Caco-2 (cell line): Measurements from ENCODE around the gene GPR65. TPM values are rescaled to one million over a fixed set of nuclear protein-coding genes. Genes with fewer than 3 reads are reported as not detected.
A peak's percentile ranks its signal among the peaks of the same experiment; 100 is the strongest.

Experiments
- BruUV-seq: library from RNA; stranded (reverse); fragments of 400-500 nt; replicated peaks from 2 replicates; lab custom pipeline; 2021; lab: Mats Ljungman, UMichigan
- CTCF ChIA-PET: fragments of 300-600 bp; sonication (Branson Sonifier 250); formaldehyde crosslinking; loops from one replicate; lab custom pipeline; 2022; ENCODE audit warnings: antibody characterized with exemption; lab: Charles Lee
- POLR2A ChIA-PET: fragments of 300-600 bp; sonication (Branson Sonifier 250); formaldehyde crosslinking; loops from one replicate; lab custom pipeline; 2022; ENCODE audit warnings: antibody characterized with exemption; lab: Charles Lee
- DNase-seq, 2 experiments: peaks; one replicate each; pipeline versions ENCODE4 v3.0.0 to v3.0.0-alpha.2; 2020 to 2022
- H3K27me3 ChIP-seq: replicated peaks from 2 replicates; pipeline ENCODE4 v1.6.0; 2011; ENCODE audit warnings: low read length; ENCODE audit not compliant: control insufficient read depth, insufficient read depth
- H3K36me3 ChIP-seq: 2 replicates; pipeline ENCODE4 v1.5.1; 2011; ENCODE audit warnings: low read length; ENCODE audit not compliant: control insufficient read depth, insufficient read depth
- H3K4me1 ChIP-seq: fragments of 250-450 bp; sonication (Bioruptor Pico); 2 replicates; pipeline ENCODE4 v1.5.1; 2020; ENCODE audit warnings: mild to moderate bottlenecking
- H3K4me3 ChIP-seq: 2 replicates; pipeline ENCODE4 v1.5.1; 2011; ENCODE audit warnings: low read depth, mild to moderate bottlenecking, control low read depth, low read length
- H3K9me3 ChIP-seq: fragments of 250-450 bp; sonication (Bioruptor Pico); 2 replicates; pipeline ENCODE4 v1.5.1; 2020; ENCODE audit warnings: mild to moderate bottlenecking, moderate library complexity
- H3K27ac Mint-ChIP-seq: one replicate; pipeline ENCODE4 v1.8.0; 2022; ENCODE audit warnings: mixed read lengths; ENCODE audit not compliant: unreplicated experiment
- H3K27me3 Mint-ChIP-seq: one replicate; pipeline ENCODE4 v1.8.0; 2022; ENCODE audit warnings: mixed read lengths; ENCODE audit not compliant: insufficient read depth, unreplicated experiment
- H3K36me3 Mint-ChIP-seq: one replicate; pipeline ENCODE4 v1.8.0; 2022; ENCODE audit warnings: mild to moderate bottlenecking, mixed read lengths; ENCODE audit not compliant: insufficient read depth, unreplicated experiment
- H3K4me1 Mint-ChIP-seq: one replicate; pipeline ENCODE4 v1.8.0; 2022; ENCODE audit warnings: low read depth, mixed read lengths; ENCODE audit not compliant: unreplicated experiment
- H3K4me3 Mint-ChIP-seq: one replicate; pipeline ENCODE4 v1.8.0; 2022; ENCODE audit warnings: mild to moderate bottlenecking, moderate library complexity, mixed read lengths; ENCODE audit not compliant: unreplicated experiment
- H3K9me3 Mint-ChIP-seq: one replicate; pipeline ENCODE4 v1.8.0; 2022; ENCODE audit warnings: mixed read lengths; ENCODE audit not compliant: unreplicated experiment
- intact Hi-C: fragments of 100-400 bp; cut with micrococcal nuclease; formaldehyde crosslinking; loops from one replicate; pipeline ENCODE4 v1.10.0; 2022; ENCODE audit not compliant: unreplicated experiment
- total RNA-seq: library from RNA; stranded (reverse); gene quantifications from 2 replicates; pipeline ENCODE4 v1.2.3, GENCODE V29; 2022
- TF ChIP-seq, protein P1 (sequence below), 2 experiments: fragments of 200-600 bp in 1 of 2; IDR thresholded peaks; 1 replicate in 1 of 2; 2 replicates in 1 of 2; pipeline versions ENCODE4 v1.5.1 to v1.8.0; 2011 to 2022; ENCODE audit warnings: antibody characterized with exemption in 1 of 2, control low read depth in 1 of 2, inconsistent platforms in 1 of 2, low read depth in 1 of 2, low read length in 1 of 2, mild to moderate bottlenecking in 1 of 2, moderate library complexity in 1 of 2; ENCODE audit not compliant: insufficient read depth in 1 of 2, severe bottlenecking in 1 of 2, unreplicated experiment in 1 of 2

Gene GPR65
- total RNA-seq, 1 experiment from 2014 or later, result not detected

DNA sequence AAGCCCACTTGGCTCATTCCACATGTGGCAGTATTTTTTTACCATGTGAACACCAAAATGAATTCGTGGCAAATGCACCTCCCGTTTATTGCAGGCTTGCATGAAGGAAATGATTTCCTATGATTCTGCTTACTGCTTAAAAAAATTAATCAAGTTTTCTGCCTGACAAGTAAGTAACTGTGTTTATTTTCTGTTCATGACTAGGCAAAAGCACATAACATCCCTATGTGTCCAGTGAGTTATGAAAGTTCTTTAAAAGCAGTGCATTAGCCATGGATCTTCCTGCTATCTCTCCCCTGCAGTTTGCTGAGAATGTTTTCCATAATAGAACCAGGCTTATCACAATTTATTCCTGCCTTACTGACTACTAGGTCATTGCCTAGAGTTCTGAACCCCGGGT is 20.4 kb downstream of the GPR65 start:
- POLR2A ChIA-PET, result no interaction called here
- Mint-ChIP-seq H3K4me3 (peak overlapping the region; percentile 57), H3K27ac (peak overlapping the region; percentile 10), H3K27me3 (peaks cover 10% of the 10 kb centered on the region), H3K4me1 (peaks cover 22% of the 10 kb centered on the region), H3K36me3 (no peaks in the 10 kb centered on the region), H3K9me3 (peaks cover 11% of the 10 kb centered on the region)
- CTCF ChIA-PET, result no interaction called here
- intact Hi-C loops, result no loop called here
- TF ChIP-seq, protein P1, sequence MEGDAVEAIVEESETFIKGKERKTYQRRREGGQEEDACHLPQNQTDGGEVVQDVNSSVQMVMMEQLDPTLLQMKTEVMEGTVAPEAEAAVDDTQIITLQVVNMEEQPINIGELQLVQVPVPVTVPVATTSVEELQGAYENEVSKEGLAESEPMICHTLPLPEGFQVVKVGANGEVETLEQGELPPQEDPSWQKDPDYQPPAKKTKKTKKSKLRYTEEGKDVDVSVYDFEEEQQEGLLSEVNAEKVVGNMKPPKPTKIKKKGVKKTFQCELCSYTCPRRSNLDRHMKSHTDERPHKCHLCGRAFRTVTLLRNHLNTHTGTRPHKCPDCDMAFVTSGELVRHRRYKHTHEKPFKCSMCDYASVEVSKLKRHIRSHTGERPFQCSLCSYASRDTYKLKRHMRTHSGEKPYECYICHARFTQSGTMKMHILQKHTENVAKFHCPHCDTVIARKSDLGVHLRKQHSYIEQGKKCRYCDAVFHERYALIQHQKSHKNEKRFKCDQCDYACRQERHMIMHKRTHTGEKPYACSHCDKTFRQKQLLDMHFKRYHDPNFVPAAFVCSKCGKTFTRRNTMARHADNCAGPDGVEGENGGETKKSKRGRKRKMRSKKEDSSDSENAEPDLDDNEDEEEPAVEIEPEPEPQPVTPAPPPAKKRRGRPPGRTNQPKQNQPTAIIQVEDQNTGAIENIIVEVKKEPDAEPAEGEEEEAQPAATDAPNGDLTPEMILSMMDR (IDR thresholded peaks at IDR 0.05; ENCODE audit: insufficient read depth in 1 of 2, low read depth in 1 of 2, low read length in 1 of 2, severe bottlenecking in 1 of 2, unreplicated experiment in 1 of 2), result no peak
- peaks cover 21% of the 10 kb centered on the region for H3K4me1 ChIP-seq
- no peaks in the 10 kb centered on the region for H3K36me3 ChIP-seq
- H3K27me3 ChIP-seq, result no peaks in the 10 kb centered on the region
- no TSS peak for BruUV-seq
- H3K9me3 ChIP-seq, result no peaks in the 10 kb centered on the region
- DNase-seq, result no peak
- H3K4me3 ChIP-seq, result peak overlapping the region; percentile 11; the same call in 1 of the 2 replicates

DNA sequence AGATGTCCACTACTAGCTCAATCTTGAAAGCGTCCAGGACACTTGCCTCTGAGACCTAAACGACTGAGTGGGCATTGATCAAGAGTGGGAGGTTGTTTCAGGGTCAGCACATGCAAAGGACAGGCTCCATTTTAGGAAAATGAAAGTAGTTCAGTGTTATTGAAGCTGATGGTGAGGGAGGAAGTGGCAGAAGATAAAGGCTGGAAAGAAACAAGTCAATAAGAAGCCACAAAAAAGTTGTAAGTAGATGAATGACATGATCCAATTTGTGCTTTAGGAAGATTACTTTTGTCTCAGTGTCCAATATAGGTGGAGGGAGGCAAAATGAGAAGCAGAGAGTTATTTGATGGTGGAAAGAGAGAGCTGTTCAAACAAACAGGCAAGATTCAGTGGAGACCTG is 22.0 kb downstream of the GPR65 start:
- no peak for DNase-seq
- Histone ChIP-seq H3K4me1 (peaks cover 21% of the 10 kb centered on the region), H3K9me3 (no peaks in the 10 kb centered on the region), H3K27me3 (no peaks in the 10 kb centered on the region), H3K4me3 (no peak overlapping the region), H3K36me3 (no peaks in the 10 kb centered on the region)
- POLR2A ChIA-PET, result no interaction called here
- no peak overlapping the region for H3K27ac Mint-ChIP-seq
- no peak overlapping the region for H3K4me3 Mint-ChIP-seq
- peaks cover 10% of the 10 kb centered on the region for H3K27me3 Mint-ChIP-seq
- no peaks in the 10 kb centered on the region for H3K9me3 Mint-ChIP-seq
- CTCF ChIA-PET, result no interaction called here
- no TSS peak for BruUV-seq
- intact Hi-C loops, result no loop called here
- TF ChIP-seq, protein P1 (IDR thresholded peaks at IDR 0.05; ENCODE audit: insufficient read depth in 1 of 2, low read depth in 1 of 2, low read length in 1 of 2, severe bottlenecking in 1 of 2, unreplicated experiment in 1 of 2), result no peak
- H3K4me1 Mint-ChIP-seq, result peaks cover 22% of the 10 kb centered on the region
- no peaks in the 10 kb centered on the region for H3K36me3 Mint-ChIP-seq

DNA sequence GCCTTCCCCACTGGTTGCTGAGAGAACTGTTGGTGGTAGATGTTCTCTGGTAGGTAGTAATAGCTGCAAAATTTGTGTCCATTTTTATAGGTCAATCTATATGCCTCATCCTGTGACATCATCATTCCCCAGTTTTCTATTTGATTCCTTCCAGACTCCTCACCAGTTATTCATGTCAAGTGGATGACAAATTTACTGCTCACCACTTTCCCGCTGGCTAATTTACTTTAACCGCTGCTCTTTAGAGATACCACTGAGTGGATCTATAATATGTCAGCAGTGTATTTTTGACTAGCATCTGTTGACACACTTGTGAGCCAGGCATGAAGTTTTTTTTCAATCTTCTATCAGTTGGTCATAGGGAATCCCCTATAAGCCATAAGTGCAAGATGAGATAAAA is 24.6 kb downstream of the GPR65 start:
- H3K36me3 Mint-ChIP-seq, result no peaks in the 10 kb centered on the region
- Histone ChIP-seq H3K4me3 (no peak overlapping the region), H3K9me3 (no peaks in the 10 kb centered on the region), H3K4me1 (peaks cover 10% of the 10 kb centered on the region), H3K36me3 (no peaks in the 10 kb centered on the region), H3K27me3 (no peaks in the 10 kb centered on the region)
- no peaks in the 10 kb centered on the region for H3K9me3 Mint-ChIP-seq
- intact Hi-C loops, result no loop called here
- no peak overlapping the region for H3K27ac Mint-ChIP-seq
- TF ChIP-seq, protein P1 (IDR thresholded peaks at IDR 0.05; ENCODE audit: insufficient read depth in 1 of 2, low read depth in 1 of 2, low read length in 1 of 2, severe bottlenecking in 1 of 2, unreplicated experiment in 1 of 2), result no peak
- H3K4me1 Mint-ChIP-seq, result peaks cover 14% of the 10 kb centered on the region
- POLR2A ChIA-PET, result no interaction called here
- DNase-seq, result no peak
- no peak overlapping the region for H3K4me3 Mint-ChIP-seq
- H3K27me3 Mint-ChIP-seq, result peaks cover 10% of the 10 kb centered on the region
- no TSS peak for BruUV-seq
- CTCF ChIA-PET, result no interaction called here
